ENCODE measurements around the gene CHRNB2.

Gene CHRNB2

GRCh38 chr1:154581766-154582165 is 14.2 kb downstream of the CHRNB2 start:
- no peak for DNase-seq (ENCODE audit: low read depth)

- no peak for DNase-seq (ENCODE audit: low read depth)
Observed at GRCh38 chr1:154582885-154583284, 15.3 kb downstream of the CHRNB2 start.

DNA sequence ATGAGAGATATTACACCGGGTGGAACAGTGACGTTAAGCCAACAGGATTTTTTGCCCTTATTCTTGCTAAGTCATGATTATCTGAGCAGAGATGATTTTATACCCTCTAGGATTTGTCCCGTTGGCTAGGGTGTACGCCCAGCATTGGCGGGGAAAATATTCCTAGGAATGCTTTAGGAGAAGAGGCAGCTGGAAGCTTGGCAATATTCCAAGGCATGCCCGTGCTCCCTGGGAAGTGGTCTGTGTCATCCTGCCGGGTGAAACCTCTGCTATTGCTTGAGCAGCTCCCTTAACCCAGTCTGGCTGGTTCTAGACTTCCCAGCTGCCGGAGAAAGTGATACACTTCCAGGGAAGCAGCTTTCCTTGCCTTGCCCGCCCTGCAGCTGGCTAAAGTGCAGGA is 16.2 kb downstream of the CHRNB2 start:
- DNase-seq (ENCODE audit: low read depth): no peak

DNA sequence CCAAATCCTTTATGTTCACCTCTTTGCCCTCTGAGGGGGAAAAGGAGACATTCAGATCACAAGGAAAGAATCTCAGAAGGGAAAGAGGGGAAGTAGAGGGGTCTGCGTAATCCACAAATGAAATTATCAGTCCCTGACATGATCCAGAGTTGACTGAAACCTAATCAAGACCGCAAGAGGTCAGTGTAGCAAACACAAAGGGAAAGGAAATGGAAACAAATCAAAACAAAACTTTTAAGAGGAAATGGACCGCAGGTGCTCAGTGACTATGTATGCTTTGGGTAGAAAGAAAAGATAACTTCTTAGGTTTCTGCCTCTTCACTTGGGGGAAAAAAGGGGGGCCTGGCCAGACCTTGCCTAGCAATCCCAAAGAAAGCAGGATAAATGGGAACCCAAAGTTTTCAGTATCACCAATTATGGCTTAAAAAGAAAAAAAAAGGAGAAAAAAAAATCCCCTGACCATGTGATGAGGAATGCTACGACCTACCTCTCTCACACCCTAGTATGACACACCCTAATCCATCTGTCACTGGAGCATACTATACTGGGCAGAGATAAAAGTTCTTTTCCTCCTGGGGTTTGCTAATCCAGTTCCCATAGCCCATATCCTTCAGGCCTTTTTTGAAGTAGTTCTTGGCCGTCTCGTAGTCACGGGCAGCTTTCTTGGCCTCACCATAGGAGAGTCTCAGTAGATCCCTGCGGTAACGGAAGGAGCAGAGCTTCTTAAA is 16.9 kb downstream of the CHRNB2 start:
- no peak for DNase-seq (ENCODE audit: low read depth)

- DNase-seq (ENCODE audit: low read depth): no peak
Observed at GRCh38 chr1:154586231-154586630, 18.7 kb downstream of the CHRNB2 start.

GRCh38 chr1:154586641-154587040 is 19.1 kb downstream of the CHRNB2 start:
- no peak for DNase-seq (ENCODE audit: low read depth)

GRCh38 chr1:154589780-154590179 is 22.2 kb downstream of the CHRNB2 start:
- no peak for DNase-seq (ENCODE audit: low read depth)

GRCh38 chr1:154590756-154591155 is 23.2 kb downstream of the CHRNB2 start:
- DNase-seq (ENCODE audit: low read depth): no peak

DNA sequence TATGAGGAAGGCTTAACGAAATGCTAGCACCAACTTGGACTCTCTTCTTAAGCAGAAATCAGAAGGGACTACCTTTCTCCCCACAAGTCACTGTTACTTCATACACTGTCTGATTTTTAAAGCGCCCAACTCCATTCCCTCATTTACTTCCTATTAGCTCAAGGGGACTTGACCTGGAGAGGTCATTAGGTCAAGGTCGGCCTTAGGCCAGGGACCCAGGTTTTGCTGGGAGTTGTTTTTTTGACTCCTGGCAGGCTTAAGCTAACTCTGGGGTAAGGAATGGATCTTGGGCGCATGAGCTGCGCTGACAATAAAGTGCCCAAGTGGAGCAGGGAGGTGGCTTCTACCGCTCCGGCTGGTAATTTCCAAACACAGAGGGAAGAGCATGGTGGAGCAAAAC is 23.6 kb downstream of the CHRNB2 start:
- no peak for DNase-seq (ENCODE audit: low read depth)

DNA sequence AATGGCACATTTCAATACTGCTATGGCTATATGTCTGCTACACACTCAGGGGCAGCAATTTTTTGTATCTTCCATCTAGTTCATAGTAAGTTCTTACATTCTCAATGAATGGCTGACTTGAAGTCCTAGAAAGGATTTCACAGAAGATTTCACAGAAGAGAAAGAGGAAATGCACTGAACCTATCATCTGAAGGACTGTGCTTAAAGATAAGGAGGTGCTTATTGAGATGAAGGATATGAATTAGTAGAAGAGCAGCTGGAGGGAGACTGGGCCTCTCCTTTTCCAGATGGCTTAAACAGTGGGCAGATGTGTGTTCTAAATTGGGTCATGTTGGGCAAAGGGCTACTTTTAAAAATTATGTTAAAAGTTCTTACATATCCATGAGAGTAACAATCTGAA is 25.8 kb downstream of the CHRNB2 start:
- no peak for DNase-seq (ENCODE audit: low read depth)

GRCh38 chr1:154594811-154595210 is 27.2 kb downstream of the CHRNB2 start:
- DNase-seq (ENCODE audit: low read depth): no peak

DNA sequence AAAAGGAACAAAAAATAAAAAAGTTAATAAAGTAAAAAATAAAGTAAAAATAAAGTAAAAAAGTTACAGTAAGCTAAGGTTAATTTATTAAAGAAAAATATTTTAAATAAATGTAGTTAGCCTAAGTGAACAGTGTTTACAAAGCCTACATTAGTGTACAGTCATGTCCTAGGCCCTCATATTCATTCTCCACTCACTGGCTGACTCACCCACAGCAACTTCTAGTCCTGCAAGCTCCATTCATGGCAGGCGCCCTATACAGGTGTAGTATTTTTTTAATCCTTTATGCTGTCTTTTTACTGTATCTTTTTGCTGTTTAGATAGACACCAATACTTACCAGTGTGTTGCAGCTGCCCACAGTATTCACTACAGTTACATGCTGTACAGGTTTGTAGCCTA is 28.0 kb downstream of the CHRNB2 start:
- DNase-seq (ENCODE audit: low read depth): no peak

DNA sequence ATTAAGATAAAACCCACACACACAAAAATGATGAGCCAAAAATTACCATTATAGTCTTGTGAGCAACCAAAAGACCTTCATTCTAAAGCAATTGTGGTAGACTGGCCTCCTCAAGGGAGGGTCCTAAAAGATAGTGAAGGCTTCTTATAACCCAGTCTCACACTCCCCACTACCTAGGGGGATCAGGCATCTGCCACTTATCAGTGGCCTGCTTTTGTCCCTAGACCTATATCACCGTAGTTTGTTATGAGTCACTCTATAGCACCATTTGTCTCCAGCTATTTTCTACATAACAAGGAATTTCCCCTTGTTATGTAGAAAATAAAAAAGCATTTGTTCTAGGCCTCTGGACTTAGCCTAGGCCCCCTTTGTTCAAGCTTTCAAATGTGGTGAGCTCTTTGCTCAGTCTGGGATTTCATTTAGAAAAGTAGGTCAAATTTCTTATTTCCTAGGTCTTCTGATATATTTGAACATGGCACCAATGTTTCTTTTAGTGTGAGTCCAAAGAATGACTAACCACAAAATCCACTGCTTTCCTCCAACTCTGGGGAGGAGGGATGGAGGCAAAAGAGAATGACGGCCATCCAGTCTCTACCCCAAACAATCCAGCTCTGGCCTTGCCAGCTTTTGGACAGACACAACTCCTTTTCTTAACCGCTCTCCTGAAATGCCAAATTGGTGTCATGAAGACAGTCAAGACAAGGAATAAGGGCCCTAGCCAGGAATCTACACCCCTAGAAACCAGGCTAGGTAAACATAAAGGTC is 31.5 kb downstream of the CHRNB2 start:
- DNase-seq (ENCODE audit: low read depth): no peak

DNA sequence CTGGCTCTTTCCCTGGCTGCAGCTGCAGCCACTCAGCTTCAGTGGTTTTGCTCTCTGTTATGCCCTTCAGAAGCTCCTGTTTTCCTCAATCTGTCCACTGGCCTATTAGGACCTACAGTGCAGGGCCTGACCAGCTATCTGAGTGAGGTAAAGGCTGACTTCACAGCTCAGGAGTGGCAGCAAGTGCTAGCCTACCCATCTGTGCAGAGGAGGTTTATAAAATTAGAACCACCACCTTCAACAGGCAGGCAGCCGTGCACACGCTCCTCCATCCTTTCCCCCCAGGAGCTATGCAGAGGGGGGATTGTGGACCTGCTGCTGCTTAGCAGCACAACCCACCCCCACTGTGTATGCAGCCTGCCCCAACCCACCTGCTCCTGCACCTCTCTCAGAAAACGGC is 32.1 kb downstream of the CHRNB2 start:
- DNase-seq (ENCODE audit: low read depth): no peak

DNA sequence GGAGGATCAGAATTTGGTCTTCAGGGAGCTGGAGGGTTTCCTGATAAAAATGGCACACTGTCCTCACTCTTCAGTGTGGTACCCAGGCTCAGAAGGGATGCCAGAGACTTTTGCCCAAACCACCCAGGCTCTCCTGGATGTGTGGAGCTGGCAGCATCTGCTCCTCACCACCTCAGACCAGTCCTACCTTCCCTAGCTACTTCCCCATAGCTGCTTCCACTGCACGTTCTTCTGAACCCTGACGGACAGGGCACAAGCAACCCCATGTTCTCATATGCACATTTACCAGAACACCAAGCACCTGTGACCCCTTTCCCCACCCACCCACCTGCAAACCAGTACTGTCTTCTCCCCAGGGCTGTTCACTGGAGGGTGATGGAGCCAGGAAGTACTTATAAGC is 35.7 kb downstream of the CHRNB2 start:
- DNase-seq (ENCODE audit: low read depth): no peak

DNA sequence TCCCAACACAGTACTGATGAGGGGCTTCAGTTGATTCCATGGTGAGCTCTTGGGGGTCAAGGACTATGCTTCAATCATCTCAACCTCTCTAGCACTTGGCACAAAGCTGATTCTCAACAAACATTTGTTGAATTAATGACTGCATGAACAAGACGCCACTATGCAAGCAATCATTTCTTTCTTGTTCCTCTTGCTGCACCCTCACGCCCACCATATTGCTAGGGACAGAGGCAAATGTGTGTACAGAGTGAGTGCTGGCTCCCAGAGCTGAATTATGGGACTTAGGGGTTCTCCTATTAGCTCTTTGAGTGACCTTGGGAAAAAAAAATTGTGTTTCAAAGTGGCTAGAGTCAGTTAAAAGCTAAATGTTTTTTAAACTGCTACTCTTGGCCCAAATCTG is 38.0 kb downstream of the CHRNB2 start:
- no peak for DNase-seq (ENCODE audit: low read depth)

GRCh38 chr1:154607106-154607608 is 39.6 kb downstream of the CHRNB2 start:
- no peak for DNase-seq (ENCODE audit: low read depth)

GRCh38 chr1:154607609-154608396 is 40.2 kb downstream of the CHRNB2 start, which contains the start of gene ADAR:
Gene ADAR, minus strand, starts transcription at chr1:154608186. Its CDS starts 180 bp downstream, at chr1:154608006.
- peak; percentile 60 for DNase-seq (ENCODE audit: low read depth)

DNA sequence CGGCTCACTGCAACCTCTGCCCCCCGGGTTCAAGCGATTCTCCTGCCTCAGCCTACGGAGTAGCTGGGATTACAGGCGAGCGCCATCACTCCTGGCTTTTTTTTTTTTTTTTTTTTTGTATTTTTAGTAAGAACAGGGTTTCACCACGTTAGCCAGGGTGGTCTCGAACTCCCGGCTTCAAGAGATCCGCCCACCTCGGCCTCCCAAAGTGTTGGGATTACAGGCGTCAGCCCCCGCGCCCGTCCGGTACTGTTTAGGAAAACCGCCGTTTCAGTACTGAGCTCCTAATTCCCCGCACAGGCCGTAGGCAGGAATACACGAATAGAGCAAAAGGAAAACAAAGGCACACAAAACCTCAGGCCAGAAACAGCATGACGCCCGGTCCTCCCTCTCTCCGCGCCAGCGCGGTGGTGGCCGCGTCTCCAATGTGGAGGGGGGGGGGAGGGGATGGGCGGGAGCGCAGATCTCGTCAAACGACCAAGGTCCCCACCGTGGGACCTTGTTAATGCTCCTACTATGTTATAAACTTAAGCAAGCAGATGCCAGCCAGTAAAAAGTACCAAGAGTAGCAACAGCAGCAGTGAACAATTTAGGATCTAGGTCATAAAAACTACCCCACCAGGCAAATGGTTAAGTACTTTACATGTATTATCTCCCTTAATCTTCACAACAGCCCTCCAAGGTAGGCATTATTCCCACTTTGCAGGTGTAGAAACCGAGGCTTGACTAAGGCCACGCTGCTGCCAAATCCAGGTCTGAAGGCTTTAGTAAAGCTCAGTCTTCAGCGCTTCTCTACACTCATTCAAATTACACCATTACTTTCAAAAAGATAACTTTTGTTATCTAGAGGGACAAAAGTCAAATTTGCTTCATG is 41.1 kb downstream of the CHRNB2 start:
- DNase-seq (ENCODE audit: low read depth): no peak

GRCh38 chr1:154609398-154610380 is 42.1 kb downstream of the CHRNB2 start:
- DNase-seq (ENCODE audit: low read depth): no peak

Measured in stimulated activated CD8-positive, alpha-beta memory T cell treated with anti-CD3 and anti-CD28 coated beads, Interleukin-15, amount 100 ng/mL, for 24 hours (primary cell).